ENCODE data around the gene LRP2. TPM values are rescaled to one million over a fixed set of nuclear protein-coding genes. Genes with fewer than 3 reads are reported as not detected.
"Not testable (repeated sequence)": the region's sequence is repeated elsewhere in the genome, so short reads cannot be mapped to it uniquely, and the experiment has no call there.

LRP2 gene
- total RNA-seq, 1 donor from 2014 or later = 0.28 TPM

GRCh38 chr2:169275696-169276444, 86.5 kb downstream of the LRP2 start:
- Mint-ChIP-seq H3K36me3 (ENCODE audit: low read depth) (no peaks in the 10 kb centered on the region), H3K27me3 (peaks cover 10% of the 10 kb centered on the region), H3K4me1 (no peaks in the 10 kb centered on the region), H3K9me3 (no peaks in the 10 kb centered on the region), H3K27ac (no peak overlapping the region), H3K4me3 (no peak overlapping the region)
- intact Hi-C loops (cut with micrococcal nuclease) = no loop called here
- DNase-seq = no peak

DNA sequence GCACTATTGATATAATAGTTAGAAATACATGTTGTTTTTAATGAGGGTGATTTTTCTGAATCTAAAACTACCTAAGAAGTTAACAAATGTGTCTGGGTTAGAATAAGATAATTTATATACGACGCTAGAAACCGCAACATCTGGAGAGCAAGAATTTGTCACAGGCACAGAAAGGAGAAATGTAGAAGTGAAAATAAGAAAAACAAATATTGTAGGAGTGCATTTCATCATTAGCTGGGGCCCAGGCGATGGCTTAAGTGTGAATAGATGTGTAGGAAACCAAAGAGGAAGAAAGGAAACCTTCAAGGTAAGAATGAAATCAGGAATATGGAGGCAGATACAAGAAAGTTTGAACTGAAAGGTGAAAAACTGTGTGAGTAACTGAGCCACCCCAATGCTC, 90.3 kb downstream of the LRP2 start:
- H3K4me3 Mint-ChIP-seq = no peak overlapping the region
- DNase-seq = no peak
- H3K9me3 Mint-ChIP-seq = no peaks in the 10 kb centered on the region
- intact Hi-C loops (cut with micrococcal nuclease) = no loop called here
- H3K4me1 Mint-ChIP-seq = no peaks in the 10 kb centered on the region
- H3K27ac Mint-ChIP-seq = no peak overlapping the region
- no peaks in the 10 kb centered on the region for H3K36me3 Mint-ChIP-seq (ENCODE audit: low read depth)
- peaks cover 7% of the 10 kb centered on the region for H3K27me3 Mint-ChIP-seq

GRCh38 chr2:169270574-169270973, 91.8 kb downstream of the LRP2 start:
- H3K9me3 Mint-ChIP-seq; H3K27ac Mint-ChIP-seq; intact Hi-C loops (cut with micrococcal nuclease); H3K4me3 Mint-ChIP-seq; DNase-seq; H3K4me1 Mint-ChIP-seq; H3K27me3 Mint-ChIP-seq; H3K36me3 Mint-ChIP-seq (ENCODE audit: low read depth): not testable (repeated sequence)

GRCh38 chr2:169265591-169265990, 96.7 kb downstream of the LRP2 start:
- H3K27ac Mint-ChIP-seq = no peak overlapping the region
- peaks cover 3% of the 10 kb centered on the region for H3K27me3 Mint-ChIP-seq
- DNase-seq = no peak
- no peaks in the 10 kb centered on the region for H3K36me3 Mint-ChIP-seq (ENCODE audit: low read depth)
- intact Hi-C loops (cut with micrococcal nuclease) = no loop called here
- no peaks in the 10 kb centered on the region for H3K4me1 Mint-ChIP-seq
- no peaks in the 10 kb centered on the region for H3K9me3 Mint-ChIP-seq
- H3K4me3 Mint-ChIP-seq = no peak overlapping the region

DNA sequence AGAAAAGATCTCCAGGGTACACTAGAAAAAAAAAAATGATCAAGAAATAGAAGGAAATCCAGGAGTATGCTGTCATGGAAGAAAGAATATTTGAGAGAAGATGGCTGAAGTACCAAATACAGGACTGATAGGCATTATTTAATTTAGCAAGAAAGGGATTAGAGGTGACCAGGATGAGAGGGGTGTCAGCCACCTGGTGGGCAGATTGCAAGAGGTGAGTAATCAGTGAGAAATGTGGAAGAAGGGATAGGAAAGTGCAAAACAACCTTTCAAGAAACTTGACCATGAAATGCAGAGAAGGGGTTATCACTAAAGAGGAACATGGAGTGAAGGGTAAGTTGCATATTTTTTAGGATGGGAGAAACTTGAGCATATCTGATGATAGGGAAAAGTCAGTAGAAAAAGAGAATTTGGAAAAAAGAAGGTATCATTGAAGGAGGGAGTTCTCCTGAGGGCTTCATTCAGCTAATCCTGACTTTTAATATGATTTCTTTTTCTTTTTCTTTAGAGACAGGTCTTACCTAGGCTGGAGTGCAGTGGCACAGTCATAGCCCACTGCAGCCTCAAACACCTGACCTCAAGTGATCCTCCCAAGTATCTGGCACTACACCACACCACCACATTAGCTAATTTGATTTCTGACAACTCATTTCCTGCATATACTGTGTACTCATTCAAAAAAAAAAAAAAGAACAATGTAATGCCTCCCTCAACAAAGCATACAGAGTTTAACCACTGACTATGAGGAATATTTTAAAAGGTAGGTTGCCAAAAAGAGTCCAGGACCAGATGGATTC, 101.3 kb downstream of the LRP2 start:
- Mint-ChIP-seq H3K27ac (no peak overlapping the region), H3K4me3 (no peak overlapping the region), H3K9me3 (no peaks in the 10 kb centered on the region), H3K36me3 (ENCODE audit: low read depth) (no peaks in the 10 kb centered on the region), H3K4me1 (no peaks in the 10 kb centered on the region), H3K27me3 (no peaks in the 10 kb centered on the region)
- no peak for DNase-seq
- intact Hi-C loops (cut with micrococcal nuclease) = no loop called here

GRCh38 chr2:169260246-169260645, 102.1 kb downstream of the LRP2 start:
- H3K27me3 Mint-ChIP-seq = no peaks in the 10 kb centered on the region
- intact Hi-C loops (cut with micrococcal nuclease) = no loop called here
- no peak for DNase-seq
- no peak overlapping the region for H3K4me3 Mint-ChIP-seq
- H3K36me3 Mint-ChIP-seq (ENCODE audit: low read depth) = no peaks in the 10 kb centered on the region
- no peaks in the 10 kb centered on the region for H3K4me1 Mint-ChIP-seq
- no peak overlapping the region for H3K27ac Mint-ChIP-seq
- H3K9me3 Mint-ChIP-seq = no peaks in the 10 kb centered on the region

DNA sequence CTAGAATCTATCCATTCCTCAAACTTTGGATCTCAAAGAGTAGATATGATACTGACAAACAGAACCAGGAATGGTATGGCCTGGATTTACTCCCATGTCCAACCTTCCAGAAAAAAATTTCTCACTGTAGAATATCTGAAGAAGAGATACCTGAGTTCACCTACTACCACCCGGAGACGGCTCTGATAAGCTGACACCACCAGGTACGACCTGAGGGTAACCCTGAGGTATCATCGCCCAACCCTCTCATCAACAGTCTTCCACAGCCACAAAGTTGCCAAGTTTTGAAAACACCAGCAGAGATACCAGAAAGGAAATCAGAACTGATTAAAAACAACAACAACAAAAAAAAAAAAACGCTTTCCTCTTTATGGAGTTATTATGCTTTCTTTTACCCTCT, 102.9 kb downstream of the LRP2 start:
- Mint-ChIP-seq H3K4me1 (no peaks in the 10 kb centered on the region), H3K36me3 (ENCODE audit: low read depth) (no peaks in the 10 kb centered on the region), H3K27me3 (no peaks in the 10 kb centered on the region), H3K27ac (no peak overlapping the region), H3K4me3 (no peak overlapping the region), H3K9me3 (no peaks in the 10 kb centered on the region)
- intact Hi-C loops (cut with micrococcal nuclease) = no loop called here
- DNase-seq = no peak

GRCh38 chr2:169258045-169258601, 104.2 kb downstream of the LRP2 start:
- Mint-ChIP-seq H3K4me1 (no peaks in the 10 kb centered on the region), H3K4me3 (no peak overlapping the region), H3K9me3 (no peaks in the 10 kb centered on the region), H3K36me3 (ENCODE audit: low read depth) (no peaks in the 10 kb centered on the region), H3K27me3 (no peaks in the 10 kb centered on the region), H3K27ac (no peak overlapping the region)
- DNase-seq = no peak
- intact Hi-C loops (cut with micrococcal nuclease) = no loop called here

DNA sequence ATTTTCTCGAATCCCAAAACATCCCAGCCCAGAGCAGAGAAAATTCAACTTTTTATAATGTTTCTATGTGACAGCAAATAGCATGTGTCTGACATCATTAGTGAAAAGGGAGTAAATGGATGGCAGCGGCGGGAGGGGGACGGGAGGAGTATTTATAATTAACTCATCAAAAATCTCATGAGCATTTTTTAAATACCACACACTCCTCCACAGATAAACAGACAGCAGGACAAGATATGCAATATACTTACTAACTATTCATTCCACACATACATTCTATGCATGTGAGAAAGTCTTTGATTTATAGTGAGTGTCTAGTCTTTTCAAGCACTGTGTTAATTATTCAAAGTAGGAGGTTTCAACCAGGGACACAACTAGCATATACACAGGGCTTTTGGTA, 107.6 kb downstream of the LRP2 start:
- intact Hi-C loops (cut with micrococcal nuclease) = no loop called here
- H3K4me3 Mint-ChIP-seq = no peak overlapping the region
- no peak for DNase-seq
- no peak overlapping the region for H3K27ac Mint-ChIP-seq
- no peaks in the 10 kb centered on the region for H3K9me3 Mint-ChIP-seq
- H3K36me3 Mint-ChIP-seq (ENCODE audit: low read depth) = no peaks in the 10 kb centered on the region
- H3K4me1 Mint-ChIP-seq = no peaks in the 10 kb centered on the region
- H3K27me3 Mint-ChIP-seq = no peaks in the 10 kb centered on the region

GRCh38 chr2:169247211-169247610, 115.1 kb downstream of the LRP2 start:
- H3K4me3 Mint-ChIP-seq = no peak overlapping the region
- no peak overlapping the region for H3K27ac Mint-ChIP-seq
- no peak for DNase-seq
- no peaks in the 10 kb centered on the region for H3K36me3 Mint-ChIP-seq (ENCODE audit: low read depth)
- H3K9me3 Mint-ChIP-seq = no peaks in the 10 kb centered on the region
- peaks cover 2% of the 10 kb centered on the region for H3K27me3 Mint-ChIP-seq
- no peaks in the 10 kb centered on the region for H3K4me1 Mint-ChIP-seq
- intact Hi-C loops (cut with micrococcal nuclease) = no loop called here

DNA sequence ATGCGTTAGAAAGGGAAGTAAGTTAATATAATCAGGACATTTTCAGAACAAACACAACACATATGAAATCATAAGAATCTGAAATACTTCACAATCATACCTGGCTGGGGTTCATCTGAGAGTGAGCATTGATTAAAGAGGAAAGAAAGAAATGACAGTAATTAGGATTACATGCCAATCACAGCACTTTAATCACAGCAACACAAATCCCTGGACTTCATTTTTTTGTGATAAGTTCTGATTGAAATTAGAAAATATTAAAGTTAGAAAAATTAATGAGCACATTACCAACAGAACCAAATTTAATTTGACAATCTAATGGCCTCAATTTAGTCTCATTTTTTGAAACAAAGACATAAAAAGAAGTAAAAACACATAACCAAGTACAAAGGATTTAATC, 121.9 kb downstream of the LRP2 start:
- Mint-ChIP-seq H3K27ac (no peak overlapping the region), H3K36me3 (ENCODE audit: low read depth) (no peaks in the 10 kb centered on the region), H3K4me1 (peaks cover 2% of the 10 kb centered on the region), H3K27me3 (peaks cover 7% of the 10 kb centered on the region), H3K9me3 (peaks cover 3% of the 10 kb centered on the region), H3K4me3 (no peak overlapping the region)
- intact Hi-C loops (cut with micrococcal nuclease) = no loop called here
- DNase-seq = no peak

- Mint-ChIP-seq H3K36me3 (ENCODE audit: low read depth) (no peaks in the 10 kb centered on the region), H3K4me1 (peaks cover 2% of the 10 kb centered on the region), H3K9me3 (peaks cover 3% of the 10 kb centered on the region), H3K27ac (no peak overlapping the region), H3K4me3 (no peak overlapping the region), H3K27me3 (peaks cover 7% of the 10 kb centered on the region)
- intact Hi-C loops (cut with micrococcal nuclease) = no loop called here
- no peak for DNase-seq
These were observed 124.4 kb downstream of the LRP2 start for GRCh38 chr2:169237939-169238338.

GRCh38 chr2:169237286-169237685, 125.0 kb downstream of the LRP2 start:
- intact Hi-C loops (cut with micrococcal nuclease) = no loop called here
- Mint-ChIP-seq H3K4me1 (peaks cover 2% of the 10 kb centered on the region), H3K27ac (no peak overlapping the region), H3K27me3 (peaks cover 6% of the 10 kb centered on the region), H3K36me3 (ENCODE audit: low read depth) (no peaks in the 10 kb centered on the region), H3K4me3 (no peak overlapping the region), H3K9me3 (peaks cover 3% of the 10 kb centered on the region)
- DNase-seq = no peak

DNA sequence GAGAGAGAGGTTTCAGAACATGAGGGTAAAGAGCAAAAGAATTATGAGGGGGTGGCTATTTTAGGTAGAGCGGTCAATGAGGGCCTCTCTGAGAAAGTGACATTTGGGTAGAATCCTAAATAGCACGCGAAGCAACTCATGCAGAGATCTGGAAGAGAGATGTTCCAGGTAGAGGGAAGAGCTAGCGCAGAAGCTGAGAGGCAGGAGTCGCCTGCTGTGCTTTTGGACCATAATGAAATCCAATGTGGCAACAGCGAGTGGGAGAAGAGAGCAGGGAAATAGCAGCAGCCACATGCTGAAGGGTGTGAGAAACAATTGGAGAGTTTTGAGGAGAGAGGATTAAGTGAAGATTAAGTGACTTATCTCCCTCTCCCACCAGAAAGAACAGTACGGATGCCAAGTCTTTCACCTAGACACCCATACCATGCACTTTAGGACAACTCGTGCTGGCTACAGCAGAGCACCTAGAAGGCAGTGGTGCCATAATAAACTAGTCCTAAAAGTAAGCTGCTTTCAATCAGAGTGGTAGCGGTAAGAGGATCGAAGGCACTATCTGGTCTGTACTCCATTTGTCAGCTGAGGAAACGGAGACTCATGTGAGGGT, 129.7 kb downstream of the LRP2 start:
- no peaks in the 10 kb centered on the region for H3K36me3 Mint-ChIP-seq (ENCODE audit: low read depth)
- no peaks in the 10 kb centered on the region for H3K9me3 Mint-ChIP-seq
- intact Hi-C loops (cut with micrococcal nuclease) = no loop called here
- no peak for DNase-seq
- no peak overlapping the region for H3K4me3 Mint-ChIP-seq
- H3K27me3 Mint-ChIP-seq = peaks cover 10% of the 10 kb centered on the region
- H3K27ac Mint-ChIP-seq = no peak overlapping the region
- H3K4me1 Mint-ChIP-seq = peaks cover 2% of the 10 kb centered on the region
